ENCODE results near the gene MTMR3. TPM values are rescaled to one million over a fixed set of nuclear protein-coding genes. Genes with fewer than 3 reads are reported as not detected.

The MTMR3 gene
- total and polyA plus RNA-seq, 2 of the 8 experiments (the other 6 are each of a cell fraction or from before 2014, with no cell fraction given) = 16.9 to 18.5 TPM

DNA sequence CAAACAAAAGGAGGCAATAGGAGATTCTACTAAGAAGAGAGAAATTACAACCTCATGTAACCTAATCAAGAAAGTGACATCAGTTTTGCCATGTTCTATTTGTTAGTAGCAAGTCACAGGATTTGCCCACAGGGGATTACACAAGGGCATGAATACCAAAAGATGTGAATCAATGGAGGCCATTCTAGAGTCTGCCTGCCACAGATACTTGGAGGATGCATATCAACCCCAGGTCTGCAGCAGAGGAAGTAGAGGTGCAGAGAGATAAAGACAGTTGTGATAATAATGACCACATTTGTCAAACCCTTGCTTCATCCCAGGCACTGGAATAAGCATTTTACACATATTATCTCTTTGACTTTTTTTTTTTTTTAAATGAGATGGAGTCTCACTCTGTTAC, 42.5 kb upstream of the MTMR3 start:
- H2AK5ac ChIP-seq (ENCODE audit: low read depth, low read length) = no peak overlapping the region
- no peaks in the 10 kb centered on the region for H4K20me1 ChIP-seq (replicated peaks in 1 of 2; ENCODE audit: control insufficient read depth in 1 of 2, insufficient read depth in 2 of 2, low read length in 2 of 2)
- ChIA-PET CTCF (ENCODE audit: partially characterized antibody) (interaction anchor here (0.7 kb wide), 1 partner anchor 164 kb away, joined by 3 read pairs; no protein-coding TSS in a partner anchor), POLR2A (ENCODE audit: partially characterized antibody) (interaction anchor here (0.7 kb wide), 1 partner anchor 216 kb away, joined by 3 read pairs; no protein-coding TSS in a partner anchor)
- H2BK120ac ChIP-seq (replicated peaks; ENCODE audit: low read depth, low read length) = no peak overlapping the region
- peaks cover 3% of the 10 kb centered on the region; the same call in 1 of the 2 replicates for H3K23me2 ChIP-seq (ENCODE audit: low read depth, low read length)
- H2BK5ac ChIP-seq (ENCODE audit: low read depth, low read length) = no peak overlapping the region
- H3K27me3 ChIP-seq (replicated peaks in 1 of 4; ENCODE audit: control insufficient read depth in 3 of 4, extremely low read depth in 1 of 4, insufficient read depth in 3 of 4, low read length in 3 of 4) = no peaks in the 10 kb centered on the region
- no peaks in the 10 kb centered on the region for H3K9me3 ChIP-seq (ENCODE audit: insufficient read depth in 2 of 2, low read depth in 1 of 2, low read length in 1 of 2)
- no peak overlapping the region for H3K4me2 ChIP-seq (ENCODE audit: insufficient read depth in 1 of 2, low read depth in 2 of 2, low read length in 2 of 2)
- H3K23ac ChIP-seq (ENCODE audit: insufficient read length) = no peak overlapping the region
- DNase-seq (ENCODE audit: low read depth in 1 of 2, low spot score in 2 of 2) = no peak
- H4K8ac ChIP-seq (ENCODE audit: extremely low read depth, insufficient read depth, low read length) = no peak overlapping the region
- H3K4me1 ChIP-seq (replicated peaks in 1 of 4; ENCODE audit: control insufficient read depth in 3 of 4, insufficient read depth in 4 of 4, low read length in 3 of 4) = peaks cover 0 to 4% (median 0%) of the 10 kb centered on the region in 4 experiments; a peak in 2 of 7 replicates
- no peak overlapping the region for H4K5ac ChIP-seq (ENCODE audit: insufficient read length, low read depth, low read length)
- no peak overlapping the region for H2BK12ac ChIP-seq (ENCODE audit: low read depth, low read length)
- peaks cover 0 to 5% of the 10 kb centered on the region in 2 experiments; a peak in 1 of 4 replicates for H3K79me2 ChIP-seq (ENCODE audit: control insufficient read depth in 1 of 2, insufficient read depth in 2 of 2, low read length in 2 of 2)
- H3K56ac ChIP-seq (replicated peaks; ENCODE audit: insufficient read length, low read depth, low read length) = no peak overlapping the region
- H3K36me3 ChIP-seq (ENCODE audit: control insufficient read depth in 2 of 4, insufficient read depth in 4 of 4, low read length in 3 of 4) = no peaks in the 10 kb centered on the region
- H3K9ac ChIP-seq (replicated peaks in 1 of 4; ENCODE audit: extremely low read depth in 1 of 4, low read depth in 3 of 4, low read length in 3 of 4) = no peak overlapping the region
- H3K4me3 ChIP-seq (ENCODE audit: extremely low read depth in 1 of 4, insufficient read depth in 2 of 4, low read depth in 3 of 4, low read length in 4 of 4) = no peak overlapping the region
- H2BK15ac ChIP-seq (ENCODE audit: low read length) = no peak overlapping the region
- no peak for TF ChIP-seq POLR2A (IDR thresholded peaks at IDR 0.05; ENCODE audit: control extremely low read depth in 1 of 2, low read depth in 2 of 2, low read length in 2 of 2)
- TF ChIP-seq, protein P1, sequence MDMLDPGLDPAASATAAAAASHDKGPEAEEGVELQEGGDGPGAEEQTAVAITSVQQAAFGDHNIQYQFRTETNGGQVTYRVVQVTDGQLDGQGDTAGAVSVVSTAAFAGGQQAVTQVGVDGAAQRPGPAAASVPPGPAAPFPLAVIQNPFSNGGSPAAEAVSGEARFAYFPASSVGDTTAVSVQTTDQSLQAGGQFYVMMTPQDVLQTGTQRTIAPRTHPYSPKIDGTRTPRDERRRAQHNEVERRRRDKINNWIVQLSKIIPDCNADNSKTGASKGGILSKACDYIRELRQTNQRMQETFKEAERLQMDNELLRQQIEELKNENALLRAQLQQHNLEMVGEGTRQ (IDR thresholded peaks at IDR 0.05; ENCODE audit: low read length) = no peak
- TF ChIP-seq ASH2L (IDR thresholded peaks at IDR 0.05; ENCODE audit: low read length) = no peak
- no peak for TF ChIP-seq NRF1 (IDR thresholded peaks at IDR 0.05; ENCODE audit: low read depth, low read length)
- TF ChIP-seq, protein P2, sequence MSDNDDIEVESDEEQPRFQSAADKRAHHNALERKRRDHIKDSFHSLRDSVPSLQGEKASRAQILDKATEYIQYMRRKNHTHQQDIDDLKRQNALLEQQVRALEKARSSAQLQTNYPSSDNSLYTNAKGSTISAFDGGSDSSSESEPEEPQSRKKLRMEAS (IDR thresholded peaks at IDR 0.05) = no peak
- no peak for TF ChIP-seq JUN (IDR thresholded peaks at IDR 0.05; ENCODE audit: low read depth, low read length)
- TF ChIP-seq, protein P3, sequence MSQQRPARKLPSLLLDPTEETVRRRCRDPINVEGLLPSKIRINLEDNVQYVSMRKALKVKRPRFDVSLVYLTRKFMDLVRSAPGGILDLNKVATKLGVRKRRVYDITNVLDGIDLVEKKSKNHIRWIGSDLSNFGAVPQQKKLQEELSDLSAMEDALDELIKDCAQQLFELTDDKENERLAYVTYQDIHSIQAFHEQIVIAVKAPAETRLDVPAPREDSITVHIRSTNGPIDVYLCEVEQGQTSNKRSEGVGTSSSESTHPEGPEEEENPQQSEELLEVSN (IDR thresholded peaks at IDR 0.05) = no peak
- no peak for TF ChIP-seq TCF12 (IDR thresholded peaks at IDR 0.05; ENCODE audit: low read depth, low read length)
- no peak for TF ChIP-seq CTBP2 (IDR thresholded peaks at IDR 0.05; ENCODE audit: borderline replicate concordance, insufficient read depth, insufficient read length, low read length)
- TF ChIP-seq EZH2 (IDR thresholded peaks at IDR 0.05; ENCODE audit: low read depth, low read length, severe bottlenecking) = no peak
- no peak overlapping the region for H3K14ac ChIP-seq (ENCODE audit: insufficient read length)
- 0 out of 2 replicates have a peak overlapping the region, but pooled peaks have one; percentile 11 for H2AFZ ChIP-seq (ENCODE audit: low read length)
- H3K79me1 ChIP-seq (ENCODE audit: low read depth, low read length) = peaks cover 3% of the 10 kb centered on the region; the same call in 1 of the 2 replicates
- no peak overlapping the region for H4K91ac ChIP-seq (replicated peaks; ENCODE audit: insufficient read length, low read length)
- no peak overlapping the region for H2BK20ac ChIP-seq (ENCODE audit: low read length)
- H3K4ac ChIP-seq (replicated peaks; ENCODE audit: insufficient read length, low read depth, low read length) = no peak overlapping the region
- no peak for FAIRE-seq
- no peak overlapping the region for H3K27ac ChIP-seq (ENCODE audit: low read depth, low read length)
- no peak overlapping the region for H3K18ac ChIP-seq (ENCODE audit: extremely low read depth, low read length)
